GM10847 (cell line): ENCODE measurements around the gene TAB2.

Experiments
- POLR2A ChIP-seq: IDR thresholded peaks from 2 replicates; pipeline ENCODE4 v1.6.1; 2011; ENCODE audit not compliant: insufficient read length; ENCODE audit errors: extremely low read depth

The TAB2 gene

DNA sequence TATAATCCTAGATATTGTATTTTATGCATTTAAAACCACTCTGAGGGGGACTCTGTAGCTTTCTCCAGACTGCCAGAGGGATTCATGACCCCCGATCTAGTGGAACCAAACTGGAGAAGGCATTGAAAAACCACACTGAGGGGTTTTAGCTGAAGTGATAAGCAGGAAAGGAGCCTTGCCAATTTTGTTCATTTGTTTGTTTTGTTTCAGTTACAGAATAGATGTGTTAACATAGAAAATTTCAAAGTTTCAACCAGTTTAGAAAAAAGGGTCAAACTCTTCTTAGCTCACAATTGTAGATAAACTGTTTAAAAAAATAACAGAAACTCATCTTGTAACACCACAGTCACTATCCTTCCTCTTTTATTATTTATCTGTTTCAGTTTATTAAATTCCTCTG, 19.8 kb downstream of the TAB2 start:
- no peak for TF ChIP-seq POLR2A

DNA sequence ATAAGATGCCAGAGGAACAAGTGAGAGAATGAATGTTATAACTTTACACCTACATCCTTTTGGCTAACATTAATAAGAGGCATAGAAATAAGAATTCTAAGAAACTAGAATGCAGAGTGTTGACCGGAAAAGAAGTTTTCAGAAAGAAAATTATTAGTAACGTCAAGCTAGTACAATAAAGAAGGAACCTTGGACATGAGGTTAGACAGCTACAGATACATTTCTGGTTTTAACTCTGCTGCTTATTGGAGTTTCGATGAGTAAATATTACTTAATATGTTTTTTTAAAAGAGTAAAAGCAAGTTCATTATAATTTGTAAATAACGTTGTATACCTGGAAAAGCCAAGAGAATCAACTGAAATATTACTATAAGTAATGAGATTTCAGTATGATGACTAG, 22.7 kb downstream of the TAB2 start:
- TF ChIP-seq POLR2A: no peak

DNA sequence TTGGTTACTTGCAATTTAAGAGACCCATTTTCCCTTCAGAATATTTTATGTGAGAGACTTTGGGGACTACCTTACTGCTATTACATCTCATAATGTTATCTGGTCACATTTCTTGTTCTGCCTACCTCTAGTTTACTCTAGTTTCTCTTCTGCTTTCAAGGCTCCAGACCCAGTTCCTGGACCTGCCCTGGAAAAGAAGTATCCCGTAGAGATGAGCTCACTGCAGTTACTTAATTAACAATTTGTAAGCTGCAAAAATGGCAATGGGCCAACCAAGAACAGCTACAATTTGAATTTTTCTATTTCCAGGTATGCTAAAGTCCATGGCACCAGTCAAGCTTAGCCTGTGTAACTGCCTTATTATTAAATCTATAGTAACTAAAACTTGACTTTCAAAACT, 25.0 kb downstream of the TAB2 start:
- TF ChIP-seq POLR2A: no peak

DNA sequence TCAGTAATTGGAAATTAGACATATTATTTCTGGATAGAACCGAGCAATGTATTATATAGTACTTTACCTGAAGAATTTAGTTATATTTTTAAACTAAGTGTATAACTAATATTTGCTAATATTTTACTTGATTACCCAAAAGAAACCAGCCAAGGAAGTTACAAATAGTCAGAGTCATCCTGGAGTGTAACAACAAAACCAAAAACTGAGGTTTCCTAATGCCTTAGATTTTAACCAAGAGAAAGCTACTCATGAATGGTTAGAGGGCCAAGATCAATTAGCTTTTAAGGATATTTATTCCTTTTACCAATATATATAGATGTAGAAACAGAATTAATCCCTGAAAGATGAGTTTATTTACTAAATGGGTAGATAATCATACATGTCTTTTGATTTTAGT, 26.0 kb downstream of the TAB2 start:
- no peak for TF ChIP-seq POLR2A

DNA sequence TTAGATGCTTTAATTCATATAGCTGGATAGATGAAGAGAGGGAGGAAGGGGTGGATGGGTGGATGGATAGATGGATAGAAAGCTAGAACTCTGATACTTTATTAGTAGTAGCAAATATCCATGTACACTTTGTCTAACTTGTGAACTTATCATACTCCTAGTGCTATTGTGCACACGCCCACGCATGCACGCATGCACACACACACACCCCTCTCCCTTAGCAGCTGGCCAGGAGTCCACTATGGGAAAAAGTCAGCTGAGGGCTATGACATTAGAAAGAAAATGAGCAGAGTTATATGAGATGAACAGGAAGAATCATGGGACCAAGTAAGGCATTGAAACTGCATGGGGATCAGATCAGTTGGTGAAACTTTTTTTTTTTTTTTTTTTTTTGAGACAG, 28.6 kb downstream of the TAB2 start:
- no peak for TF ChIP-seq POLR2A

DNA sequence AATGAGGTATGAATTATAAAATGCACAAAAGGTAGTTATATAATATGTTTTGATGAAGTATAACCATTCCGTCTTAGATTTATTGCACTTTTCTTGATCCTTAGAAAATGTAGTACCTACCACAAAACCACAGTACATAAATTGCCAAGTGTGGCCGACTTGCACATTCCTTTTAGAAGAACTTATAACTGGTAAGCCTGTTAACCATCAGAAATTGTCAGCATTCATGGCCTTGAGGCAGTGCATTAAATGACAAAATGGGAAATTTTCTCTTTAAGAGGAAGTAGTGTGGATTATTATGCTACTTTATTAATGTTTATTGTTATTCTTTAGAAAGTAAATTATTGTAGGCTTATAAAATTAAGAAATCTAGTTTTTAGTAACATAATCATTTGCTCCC, 29.6 kb downstream of the TAB2 start:
- TF ChIP-seq POLR2A: no peak

DNA sequence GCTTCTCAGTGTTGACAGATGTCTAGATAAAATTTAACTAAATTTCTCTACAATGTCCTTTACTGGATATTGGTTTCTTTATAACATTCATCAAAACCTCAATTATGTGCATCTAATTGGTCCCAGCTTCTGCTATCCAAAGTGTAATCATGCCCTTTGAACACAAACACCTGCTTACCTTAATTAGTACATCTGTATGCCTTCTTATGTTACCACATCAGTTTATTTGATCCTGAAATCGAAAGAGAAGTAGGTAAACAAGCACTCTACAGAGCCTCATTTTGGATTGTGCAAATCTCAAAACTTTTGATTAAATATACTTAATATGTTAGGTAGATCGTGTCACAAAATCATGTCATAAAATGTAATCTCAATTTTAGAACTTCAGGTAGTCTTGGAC, 36.5 kb downstream of the TAB2 start:
- TF ChIP-seq POLR2A: no peak

DNA sequence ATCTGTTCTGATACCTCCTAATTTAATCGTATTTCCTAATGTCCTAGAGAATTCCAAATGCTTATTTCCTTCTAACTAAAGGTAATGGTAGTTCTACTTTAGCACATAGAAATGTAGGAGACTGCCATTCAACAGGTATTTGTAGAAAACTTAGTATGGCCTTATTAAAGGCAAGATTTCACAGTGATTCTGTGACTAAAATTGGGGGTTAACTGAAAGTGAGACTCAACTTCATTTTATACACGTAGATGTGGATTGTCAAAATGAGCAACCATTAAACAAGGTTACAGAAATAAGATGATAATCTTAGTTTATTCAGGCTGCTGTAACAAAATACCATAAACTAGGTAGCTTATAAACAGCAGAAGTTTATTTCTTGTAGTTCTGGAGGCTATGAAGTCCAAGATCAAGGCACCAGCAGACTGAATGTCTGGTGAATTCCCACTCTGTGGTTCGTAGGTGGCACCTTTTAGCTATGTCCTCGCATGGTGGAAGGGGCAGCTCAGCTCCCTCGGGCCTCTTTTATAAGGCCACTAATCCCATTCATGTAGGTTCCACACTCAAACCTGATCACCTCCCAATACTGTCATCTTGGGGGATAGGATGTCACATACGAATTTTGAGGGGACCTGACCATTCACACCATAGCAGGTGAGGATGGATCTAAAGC, 38.7 kb downstream of the TAB2 start:
- no peak for TF ChIP-seq POLR2A

DNA sequence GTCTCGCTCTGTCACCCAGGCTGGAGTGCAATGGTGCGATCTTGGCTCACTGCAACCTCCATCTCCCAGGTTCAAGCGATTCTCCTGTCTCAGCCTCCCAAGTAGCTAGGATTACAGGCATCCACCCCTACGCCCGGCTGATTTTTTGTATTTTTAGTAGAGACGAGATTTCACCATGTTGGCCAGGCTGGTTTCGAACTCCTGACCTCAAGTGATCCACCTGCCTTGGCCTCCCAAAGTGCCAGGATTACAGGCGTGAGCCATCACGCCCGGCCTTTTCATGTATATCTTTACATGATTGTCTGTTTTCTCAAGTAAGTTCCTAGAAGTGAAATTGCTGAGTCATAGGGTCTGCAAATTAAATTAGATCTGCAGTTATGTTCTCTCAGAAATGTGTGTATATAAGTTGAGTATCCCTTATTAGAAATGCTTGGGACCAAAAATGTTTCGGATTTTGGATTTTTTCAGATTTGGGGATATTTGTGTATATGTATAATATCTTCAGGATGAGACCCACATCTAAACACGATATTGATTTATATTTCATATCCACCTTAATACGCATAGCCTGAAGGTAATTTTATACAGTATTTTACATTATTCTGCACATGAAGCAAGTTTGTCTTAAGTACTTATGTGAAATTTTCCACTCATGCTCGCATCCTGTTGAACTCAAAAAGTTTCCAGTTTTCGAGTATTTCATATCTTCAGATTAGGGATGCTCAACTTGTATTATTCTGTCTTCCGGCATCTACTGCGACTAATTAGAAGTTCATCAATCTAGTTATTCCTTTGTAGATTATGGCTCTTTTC, 40.4 kb downstream of the TAB2 start:
- no peak for TF ChIP-seq POLR2A

DNA sequence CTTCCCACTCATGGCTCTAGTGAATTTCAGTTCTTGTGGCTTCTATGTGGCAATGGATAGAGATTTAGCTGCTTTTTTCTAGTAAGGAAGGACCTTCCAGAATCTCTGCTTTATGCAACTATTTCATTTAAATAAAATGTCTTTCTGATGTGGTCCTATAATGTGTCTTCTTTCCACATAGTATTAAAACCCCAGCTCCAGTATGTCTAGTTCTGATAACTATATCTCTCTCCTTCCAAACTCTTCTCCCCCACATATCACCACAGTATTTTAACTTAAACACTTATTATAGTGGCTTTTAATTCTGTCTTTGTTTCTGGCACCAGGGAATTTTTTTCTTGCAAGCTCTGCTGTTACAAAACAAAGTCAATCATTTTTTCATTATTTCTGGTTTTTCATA, 41.9 kb downstream of the TAB2 start:
- TF ChIP-seq POLR2A: no peak

DNA sequence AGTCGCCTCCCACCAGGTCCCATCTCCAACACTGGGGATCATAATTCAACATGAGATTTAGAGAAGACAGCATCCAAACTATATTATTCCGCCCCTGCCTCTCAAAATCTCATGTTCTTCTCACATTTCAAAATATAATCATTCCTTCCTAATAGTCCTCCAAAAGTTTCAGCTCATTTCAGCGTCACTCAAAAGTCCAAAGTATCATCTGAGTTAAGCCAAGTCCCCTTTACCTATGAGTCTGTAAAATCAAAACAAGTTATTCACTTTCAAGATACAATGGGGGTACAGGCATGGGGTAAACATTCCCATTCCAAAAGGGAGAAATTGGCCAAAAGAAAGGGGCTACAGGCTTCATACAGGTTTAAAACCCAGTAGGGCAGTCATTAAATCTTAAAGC, 43.0 kb downstream of the TAB2 start:
- TF ChIP-seq POLR2A: no peak

DNA sequence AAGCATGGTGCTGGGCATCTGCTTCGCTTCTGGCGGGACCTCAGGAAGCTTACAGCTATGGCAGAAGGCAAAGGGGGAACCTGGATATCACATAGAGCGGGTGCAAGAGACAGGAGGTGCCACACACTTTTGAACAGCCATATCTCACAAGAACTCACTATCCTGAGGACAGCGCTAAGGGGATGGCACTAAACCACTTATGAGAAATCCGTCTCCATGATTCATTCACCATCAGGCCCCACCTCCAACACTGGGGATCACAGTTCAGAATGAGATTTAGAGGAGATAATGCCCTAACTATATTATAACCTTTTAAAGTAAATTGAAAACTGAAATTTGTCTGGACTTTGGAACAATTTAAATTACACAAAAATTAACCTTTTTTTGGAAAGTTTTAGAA, 44.8 kb downstream of the TAB2 start:
- no peak for TF ChIP-seq POLR2A

DNA sequence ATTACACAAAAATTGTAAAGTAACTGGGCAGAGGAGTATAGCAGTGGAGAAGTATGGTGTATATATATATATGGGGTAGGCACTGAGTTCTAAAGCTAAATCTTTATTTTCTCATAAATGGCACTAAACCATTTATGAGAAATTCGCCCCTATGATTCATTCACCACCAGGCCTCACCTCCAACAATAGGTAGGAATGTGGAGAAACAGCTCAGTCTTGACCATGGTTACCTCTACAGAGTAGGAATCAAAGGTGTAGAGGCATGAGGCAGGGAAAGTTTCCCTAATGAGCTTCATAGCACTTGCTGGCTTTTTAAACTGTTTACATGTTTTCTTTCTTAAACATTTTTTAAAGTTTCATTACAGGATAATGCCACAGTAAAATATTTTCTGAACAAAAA, 45.6 kb downstream of the TAB2 start:
- no peak for TF ChIP-seq POLR2A

DNA sequence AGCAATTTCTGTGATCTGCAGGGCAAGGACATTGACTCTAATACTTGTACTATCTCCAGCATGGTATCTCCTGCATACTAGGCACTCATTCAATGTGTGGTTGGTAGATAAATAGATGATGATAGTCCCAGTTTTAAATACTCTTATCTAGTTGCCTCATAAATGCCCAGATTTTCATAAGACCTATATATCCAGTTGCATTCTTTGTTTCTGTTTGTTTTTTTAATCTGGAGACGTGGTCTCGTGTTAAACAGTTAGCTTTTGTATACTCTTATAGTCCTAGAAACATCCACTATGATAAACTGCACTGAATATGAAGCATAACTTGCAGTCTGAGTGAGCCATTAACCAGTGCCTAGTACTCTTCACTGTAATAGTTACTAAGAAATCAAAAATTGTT, 47.0 kb downstream of the TAB2 start:
- TF ChIP-seq POLR2A: no peak

DNA sequence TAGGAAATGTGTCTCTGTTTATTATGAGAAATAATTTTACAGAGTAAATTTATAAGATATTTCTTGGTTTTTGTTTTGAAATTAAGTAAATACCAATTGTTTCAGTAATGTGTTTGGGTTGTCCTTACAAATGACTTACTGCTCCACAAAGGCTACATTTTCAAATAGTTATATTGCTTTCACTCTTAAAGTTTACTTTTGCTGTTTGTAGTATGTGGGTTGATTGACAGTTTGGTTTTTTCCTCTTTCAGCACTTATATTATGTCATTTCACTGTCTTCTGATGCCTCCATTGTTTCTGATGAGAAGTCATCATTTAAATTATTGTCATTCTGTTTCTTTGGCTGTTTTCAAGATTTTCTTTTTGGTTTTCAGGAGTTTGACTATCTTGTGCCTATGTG, 47.7 kb downstream of the TAB2 start:
- no peak for TF ChIP-seq POLR2A

DNA sequence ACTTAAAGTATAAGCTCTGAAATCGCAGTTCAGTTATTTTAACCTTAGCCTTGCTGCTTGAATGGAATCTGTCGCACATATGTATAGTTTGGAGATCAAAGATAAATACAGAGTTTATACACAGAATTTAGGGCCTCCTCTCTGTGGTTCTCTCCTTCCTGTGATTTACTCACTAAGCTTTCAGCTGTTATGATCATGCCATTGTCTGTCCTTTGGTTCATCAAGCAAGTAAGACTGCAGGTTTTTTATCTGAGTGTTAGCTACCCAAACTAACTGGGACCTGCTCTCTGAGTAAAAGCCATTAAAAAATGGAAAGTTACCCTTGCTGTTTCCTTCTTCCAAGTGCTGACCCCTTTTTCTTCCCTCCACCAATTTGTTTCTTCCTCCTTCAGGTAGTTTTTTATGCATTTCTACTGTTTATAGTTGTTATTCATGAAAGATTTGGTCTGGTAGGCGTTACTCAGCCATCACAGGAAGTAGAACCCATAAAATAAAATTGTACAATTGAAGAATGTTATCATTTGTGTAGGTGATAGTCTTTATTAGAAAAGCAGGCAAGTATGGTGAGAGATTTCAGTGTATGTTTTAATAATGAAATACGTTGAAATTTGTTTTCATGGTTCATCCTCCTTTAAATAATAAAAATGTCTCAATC, 48.9 kb downstream of the TAB2 start:
- no peak for TF ChIP-seq POLR2A

DNA sequence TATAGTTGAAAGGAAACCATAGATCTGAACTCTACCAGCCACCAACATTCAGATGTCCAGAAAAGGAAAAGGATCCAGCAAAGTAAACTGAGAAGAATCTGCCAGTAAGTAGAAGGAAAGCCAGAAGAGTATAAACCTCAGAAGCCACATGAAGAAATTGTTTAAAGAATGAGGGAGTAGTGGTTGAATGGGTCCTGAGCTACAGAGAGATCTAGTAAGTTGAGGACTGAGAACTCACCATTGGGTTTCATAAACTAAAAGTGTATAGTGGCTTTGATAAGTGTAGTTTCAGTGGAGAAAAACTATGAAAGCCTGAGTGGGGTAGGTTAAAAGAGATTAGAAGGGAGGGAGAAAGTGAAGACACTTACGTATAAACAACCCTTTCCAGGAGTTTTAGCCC, 50.6 kb downstream of the TAB2 start:
- TF ChIP-seq POLR2A: no peak

DNA sequence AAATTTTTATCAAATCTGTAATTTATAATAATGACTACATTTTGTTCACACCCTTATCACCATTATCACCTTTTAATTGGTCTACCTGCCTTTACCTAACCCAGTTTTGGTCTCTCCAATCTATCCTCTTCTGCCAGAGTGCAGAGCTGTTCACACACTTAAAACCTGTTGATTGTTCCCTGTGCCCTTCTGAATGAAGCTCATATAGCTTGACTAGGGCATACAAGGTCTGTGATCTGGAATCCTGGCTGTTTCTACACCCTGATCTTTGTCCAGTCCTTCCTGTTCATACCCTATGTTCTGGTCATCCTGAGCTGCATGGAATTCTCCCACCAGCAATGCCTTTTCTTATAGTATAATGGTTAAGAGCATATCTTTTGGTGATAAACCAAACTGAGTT, 53.6 kb downstream of the TAB2 start:
- TF ChIP-seq POLR2A: no peak
